ENCODE results near the gene TSPAN18.

GRCh38 chr11:44825058-44825785 lies 98.5 kb downstream of the TSPAN18 start:
- TF ChIP-seq ELF1 (IDR thresholded peaks at IDR 0.05; ENCODE audit: borderline replicate concordance, low read depth) (no peak), CTCF (IDR thresholded peaks at IDR 0.05 in 2 of 3, conservative IDR thresholded peaks at IDR 0.05 in 1 of 3; ENCODE audit: borderline replicate concordance in 1 of 3, insufficient read depth in 1 of 3, low read depth in 2 of 3, low read length in 2 of 3) (no peak), POLR2AphosphoS5 (IDR thresholded peaks at IDR 0.05; ENCODE audit: low read depth, low read length) (no peak), POLR2A (IDR thresholded peaks at IDR 0.05; ENCODE audit: borderline replicate concordance, extremely low read depth, insufficient read depth, insufficient read length) (no peak), SIN3A (IDR thresholded peaks at IDR 0.05; ENCODE audit: low read depth) (no peak), SRF (IDR thresholded peaks at IDR 0.05; ENCODE audit: low read depth) (no peak), ZNF274 (IDR thresholded peaks at IDR 0.05; ENCODE audit: low read depth, low read length) (no peak), EZH2 (IDR thresholded peaks at IDR 0.05) (no peak), YY1 (IDR thresholded peaks at IDR 0.05; ENCODE audit: extremely low read depth, insufficient replicate concordance, low read depth, low read length) (no peak), ZFX (IDR thresholded peaks at IDR 0.05) (no peak), MAX (IDR thresholded peaks at IDR 0.05) (no peak), FOSL1 (IDR thresholded peaks at IDR 0.05; ENCODE audit: low read depth) (no peak), JUND (IDR thresholded peaks at IDR 0.05) (no peak)

Data from HCT116 (cell line).